Fibroblast of gingiva (primary cell): ENCODE data around the gene SYT9.

ENCODE experiments used
- DNase-seq: peaks from one replicate; pipeline ENCODE4 v3.0.0-alpha.2; 2011; ENCODE audit warnings: low read depth

SYT9 gene

DNA sequence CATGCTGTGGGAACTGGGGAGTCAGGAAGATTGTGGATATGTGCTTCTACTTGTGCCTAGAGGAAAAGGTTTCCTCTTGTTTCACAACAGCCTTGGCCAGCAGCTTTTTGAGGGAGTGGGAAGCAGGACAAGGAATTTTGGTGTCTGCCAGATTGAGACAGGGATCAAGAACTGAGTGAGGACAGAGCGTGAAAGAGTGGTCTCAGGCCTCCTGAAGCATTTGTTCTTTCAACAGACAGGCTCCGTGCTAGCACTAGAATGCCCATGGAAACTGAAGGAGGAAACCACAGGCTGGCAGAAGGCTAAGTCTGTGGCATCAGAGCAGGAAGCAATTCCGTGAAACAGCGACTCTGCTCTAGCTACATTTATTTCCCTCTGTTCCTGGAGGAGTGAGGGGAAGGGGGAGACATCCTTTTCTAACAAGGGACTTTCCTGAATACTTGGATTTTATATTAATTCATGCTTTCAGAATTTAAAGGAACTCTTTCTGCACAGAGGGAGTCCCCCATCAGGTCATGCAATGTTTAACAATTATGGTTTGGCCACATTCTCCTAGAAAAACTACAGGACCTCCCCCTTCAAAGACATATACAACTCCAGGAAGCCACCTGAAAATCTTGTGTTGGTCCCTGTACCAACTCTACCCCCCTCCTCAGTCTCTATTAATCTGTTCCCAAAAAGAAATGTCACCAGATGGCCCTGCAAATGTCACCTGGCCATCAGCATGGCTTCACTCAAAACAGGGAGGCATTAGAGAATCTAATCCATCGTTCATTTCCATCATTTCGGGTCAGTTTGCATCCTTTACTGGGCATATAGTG, 96.1 kb downstream of the SYT9 start:
- DNase-seq: no peak

DNA sequence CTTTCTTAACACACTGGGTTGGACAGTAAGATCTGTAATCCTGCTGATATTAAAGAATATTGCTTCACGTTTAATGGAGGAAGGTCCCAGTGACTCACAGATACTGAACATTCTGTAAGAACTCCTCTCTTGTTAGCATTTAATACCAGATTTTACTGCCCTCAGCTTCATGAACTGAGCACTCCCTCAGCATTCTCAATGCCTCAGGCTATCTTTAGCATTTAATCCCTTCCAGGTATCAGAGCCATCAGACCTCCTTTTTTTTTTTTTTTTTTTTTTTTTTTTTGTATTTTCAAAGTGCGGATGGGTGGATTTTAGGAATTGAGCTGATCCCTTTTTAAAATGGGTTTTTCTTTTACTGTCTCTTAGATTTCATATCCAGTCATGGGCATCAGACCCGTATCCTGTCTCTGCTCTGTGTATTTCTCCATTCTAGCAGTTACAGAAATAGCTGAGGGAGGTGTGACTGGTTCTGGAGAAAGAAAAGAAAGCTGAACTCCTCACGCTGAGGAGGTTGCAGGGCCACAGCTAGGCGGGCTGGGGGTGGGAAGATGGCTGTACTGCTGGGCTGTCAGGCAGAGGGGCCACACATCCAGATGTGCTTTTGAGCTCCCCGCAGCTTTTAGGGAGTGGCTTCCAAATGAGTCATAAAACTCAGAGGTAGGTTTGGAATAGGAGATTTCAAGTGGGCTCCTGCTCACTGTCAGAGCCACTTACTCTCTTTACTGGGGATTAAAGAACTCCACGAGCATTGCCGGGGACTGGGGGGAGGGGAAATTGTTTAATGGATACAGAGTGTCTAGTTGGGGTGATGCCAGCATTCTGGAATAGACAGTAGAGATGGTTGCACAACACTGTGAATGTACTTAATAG, 97.0 kb downstream of the SYT9 start:
- no peak for DNase-seq

DNA sequence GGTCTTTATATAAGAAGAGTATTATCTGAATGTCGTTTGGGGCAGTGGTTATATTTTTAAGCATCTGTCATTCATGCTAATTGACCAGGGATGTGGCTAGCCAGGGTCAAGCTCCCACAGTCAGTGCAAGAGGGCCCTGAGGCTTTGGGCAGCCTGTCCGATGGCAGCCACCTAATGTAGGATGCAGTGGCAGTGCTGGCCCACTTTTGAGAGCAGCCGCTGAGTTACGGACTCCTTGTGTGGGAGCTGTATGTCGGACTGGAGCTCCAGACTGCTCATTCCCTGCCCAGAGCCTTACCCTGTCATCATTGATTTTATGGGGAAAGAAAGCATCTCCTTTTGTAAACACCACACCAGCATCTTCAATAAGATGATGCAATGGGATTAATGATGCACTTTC, 99.5 kb downstream of the SYT9 start:
- no peak for DNase-seq

DNA sequence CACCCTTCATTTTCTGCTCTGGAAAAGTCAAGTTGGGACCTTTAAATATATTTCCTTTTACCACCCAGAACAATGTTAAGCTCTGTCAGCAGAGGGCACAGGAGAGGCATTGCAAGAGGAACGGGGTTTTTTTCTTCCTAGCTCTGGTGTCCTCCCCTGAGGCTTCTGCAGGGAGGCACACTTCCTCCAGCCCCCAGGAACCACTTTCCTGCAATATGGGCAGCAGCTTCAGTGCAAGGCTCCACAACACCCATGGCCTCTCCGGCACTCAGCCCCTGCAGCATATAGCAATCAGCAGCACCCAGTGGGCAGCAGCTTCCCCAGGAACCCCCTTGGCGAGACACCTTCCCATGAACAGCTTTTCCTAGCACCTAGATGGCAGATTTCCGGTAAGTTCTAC, 101.4 kb downstream of the SYT9 start:
- peak; percentile 10 for DNase-seq

DNA sequence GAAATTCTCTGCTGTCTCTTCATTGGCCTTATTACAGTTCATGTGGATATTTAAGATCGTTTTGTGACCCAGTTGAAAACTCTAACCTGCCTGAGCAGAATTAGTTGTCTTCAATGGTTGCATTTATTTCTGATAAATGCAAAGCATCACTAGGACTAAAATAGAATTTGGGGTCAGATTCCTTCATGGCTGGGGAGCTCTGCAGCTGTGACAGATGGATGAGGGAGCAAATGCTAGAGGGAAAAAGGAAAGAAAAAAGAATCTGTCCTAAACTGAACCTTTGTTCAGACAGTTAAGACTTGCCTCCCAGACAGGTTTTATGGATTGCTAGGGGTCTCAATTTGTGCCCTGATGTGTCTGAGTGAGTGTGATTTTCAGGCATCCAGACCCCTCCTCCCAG, 113.0 kb downstream of the SYT9 start:
- no peak for DNase-seq

DNA sequence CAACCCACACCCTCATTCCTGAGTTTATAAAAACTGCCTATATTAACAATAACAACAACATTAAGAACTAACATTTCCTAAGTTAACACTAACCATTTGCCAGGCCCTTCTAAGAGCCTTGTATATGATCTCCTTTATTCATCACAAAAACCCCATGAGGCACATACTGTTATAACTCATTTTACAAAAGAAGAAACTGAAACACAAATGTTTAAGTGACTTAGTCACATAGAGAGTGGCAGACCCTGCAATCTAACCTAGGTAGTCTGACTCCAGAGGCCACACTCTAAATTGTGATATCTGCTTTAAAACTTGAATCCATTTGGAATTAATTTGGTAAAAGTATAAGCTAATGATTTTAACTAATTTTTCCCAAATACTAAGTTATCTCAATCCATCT, 116.1 kb downstream of the SYT9 start:
- no peak for DNase-seq

DNA sequence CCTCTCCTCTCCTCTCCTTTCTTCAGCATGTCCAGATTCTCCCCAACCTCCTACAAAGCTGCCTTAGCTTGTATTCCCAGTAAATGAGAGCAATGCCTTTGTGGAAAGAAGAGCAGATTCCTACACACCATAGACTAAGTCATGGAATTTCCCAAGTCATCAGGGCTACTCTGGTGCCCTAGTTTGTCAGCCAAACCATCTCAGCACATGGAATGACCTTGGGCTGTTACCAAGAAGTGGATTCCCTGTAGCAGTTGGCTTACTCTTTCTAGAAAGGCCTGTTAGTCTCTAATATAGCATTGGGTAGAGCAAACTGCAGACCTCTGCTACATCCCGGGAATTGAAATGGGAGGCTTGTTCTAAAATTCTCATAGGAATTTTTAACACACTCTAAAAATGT, 124.7 kb downstream of the SYT9 start:
- no peak for DNase-seq

DNA sequence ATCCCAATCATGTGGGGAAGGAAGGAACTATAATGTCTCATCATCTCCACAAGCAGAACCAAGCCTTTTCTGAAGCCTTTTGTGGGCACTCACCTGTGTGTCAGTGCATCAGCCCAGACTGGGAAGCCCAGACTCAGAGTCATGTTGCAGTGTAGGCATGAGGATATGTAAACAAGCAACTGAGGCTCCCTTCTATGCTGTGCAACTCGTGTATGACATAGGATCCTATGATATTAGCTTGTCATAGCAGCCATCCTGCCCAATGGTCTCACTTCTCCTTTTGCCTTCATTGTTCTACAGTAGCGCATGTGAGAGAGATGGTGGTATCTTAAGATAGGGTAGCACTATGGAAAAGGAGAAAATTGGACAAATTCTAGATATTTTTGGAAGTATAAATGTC, 130.2 kb downstream of the SYT9 start:
- no peak for DNase-seq

DNA sequence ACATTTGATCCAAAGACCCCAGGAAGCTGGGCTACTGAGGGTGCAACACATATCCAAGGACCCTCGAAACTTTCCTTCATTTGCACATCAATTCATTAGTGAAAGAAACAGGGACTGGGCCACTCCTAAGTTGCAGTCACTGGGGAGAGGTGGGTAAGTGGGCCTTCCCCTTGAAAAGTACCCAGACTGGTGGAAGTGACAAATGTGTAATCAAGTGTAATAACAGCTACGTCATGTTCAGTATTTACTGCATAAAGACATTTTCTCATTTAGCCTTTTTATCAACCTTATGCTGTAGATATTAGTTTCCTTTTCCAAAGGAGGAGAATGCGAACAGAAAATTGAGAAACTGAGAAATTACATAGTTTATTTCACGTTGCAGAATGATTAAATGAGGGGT, 131.7 kb downstream of the SYT9 start:
- DNase-seq: no peak

DNA sequence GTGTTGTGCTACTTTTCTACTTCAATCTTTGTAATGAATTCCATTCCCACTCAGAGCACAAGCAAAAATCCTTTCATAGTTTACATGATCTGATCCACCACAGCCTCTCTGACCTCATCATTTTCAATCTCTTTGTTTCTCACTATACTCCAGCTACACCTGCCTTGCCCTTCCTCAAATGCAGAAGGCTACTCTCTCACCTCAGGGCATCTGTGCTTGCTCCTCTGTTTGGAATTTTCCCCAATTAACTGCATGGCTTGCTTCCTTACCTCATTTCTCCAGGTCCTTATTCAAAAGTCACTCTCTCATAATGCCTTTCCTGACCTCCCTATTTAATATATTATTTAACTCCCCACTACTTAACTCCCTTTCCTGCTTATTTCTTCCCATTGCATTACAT, 133.0 kb downstream of the SYT9 start:
- DNase-seq: no peak

DNA sequence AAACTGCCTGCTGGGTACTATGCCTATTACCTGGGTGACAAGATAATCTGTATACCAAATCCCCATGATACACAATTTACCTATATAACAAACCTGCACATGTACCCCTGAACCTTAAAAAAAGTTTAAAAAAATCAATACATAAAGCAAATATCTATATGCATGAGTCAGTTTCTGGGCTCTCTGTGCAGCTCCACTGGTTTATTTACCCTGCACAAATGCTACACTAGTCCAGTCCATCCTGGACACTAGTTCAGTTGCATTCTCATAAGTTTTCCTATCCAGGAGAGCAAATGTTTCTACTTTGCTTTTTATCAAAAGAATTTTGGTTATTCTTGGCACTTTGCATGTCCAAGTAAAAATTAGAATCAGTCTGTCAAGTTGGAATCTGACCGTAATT, 133.8 kb downstream of the SYT9 start:
- DNase-seq: no peak

DNA sequence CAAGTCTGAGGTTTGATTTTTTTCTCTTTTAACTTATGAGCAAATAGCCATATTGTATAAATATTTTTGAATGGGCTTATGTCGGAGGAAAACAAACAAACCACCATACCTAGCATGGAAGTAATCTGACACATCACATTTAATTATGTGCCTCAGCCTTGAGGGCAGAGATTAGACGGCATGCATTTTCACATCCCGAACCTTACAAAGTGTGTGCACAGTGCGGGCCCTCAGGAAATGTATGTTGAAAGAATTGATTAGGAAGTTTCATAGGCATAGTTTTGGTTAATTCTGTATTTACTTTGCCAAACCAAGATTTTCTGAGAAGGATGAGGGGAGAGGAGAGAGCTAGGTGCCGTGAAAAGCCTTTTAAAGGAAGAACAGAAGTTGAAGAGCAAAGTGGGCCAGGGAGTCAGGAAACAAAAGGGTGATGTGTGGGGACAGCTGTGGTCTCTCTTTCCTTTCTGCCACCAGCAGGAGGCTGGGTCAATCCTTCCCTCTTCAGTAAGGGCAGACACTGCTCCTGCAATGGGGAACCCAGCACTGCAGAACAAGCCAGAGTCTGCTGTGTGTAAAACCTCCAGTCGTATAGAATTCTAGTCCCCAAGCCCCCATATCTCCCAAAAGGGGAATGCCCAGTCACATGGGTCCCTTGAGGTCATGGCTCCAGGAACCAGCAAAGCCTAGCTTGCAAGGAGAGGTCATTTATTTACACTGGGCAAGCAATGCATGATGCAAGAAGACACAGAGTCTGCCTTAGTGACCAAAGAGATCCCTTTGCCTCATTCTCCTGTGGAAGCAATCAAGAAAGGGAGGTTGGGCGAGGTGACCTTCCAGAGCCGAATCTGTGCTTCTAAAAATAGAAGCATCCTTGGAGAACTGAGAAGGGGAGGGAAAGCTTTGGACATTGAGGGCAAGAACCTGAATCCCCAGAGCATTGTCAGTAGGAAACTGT, 162.5 kb downstream of the SYT9 start:
- no peak for DNase-seq

DNA sequence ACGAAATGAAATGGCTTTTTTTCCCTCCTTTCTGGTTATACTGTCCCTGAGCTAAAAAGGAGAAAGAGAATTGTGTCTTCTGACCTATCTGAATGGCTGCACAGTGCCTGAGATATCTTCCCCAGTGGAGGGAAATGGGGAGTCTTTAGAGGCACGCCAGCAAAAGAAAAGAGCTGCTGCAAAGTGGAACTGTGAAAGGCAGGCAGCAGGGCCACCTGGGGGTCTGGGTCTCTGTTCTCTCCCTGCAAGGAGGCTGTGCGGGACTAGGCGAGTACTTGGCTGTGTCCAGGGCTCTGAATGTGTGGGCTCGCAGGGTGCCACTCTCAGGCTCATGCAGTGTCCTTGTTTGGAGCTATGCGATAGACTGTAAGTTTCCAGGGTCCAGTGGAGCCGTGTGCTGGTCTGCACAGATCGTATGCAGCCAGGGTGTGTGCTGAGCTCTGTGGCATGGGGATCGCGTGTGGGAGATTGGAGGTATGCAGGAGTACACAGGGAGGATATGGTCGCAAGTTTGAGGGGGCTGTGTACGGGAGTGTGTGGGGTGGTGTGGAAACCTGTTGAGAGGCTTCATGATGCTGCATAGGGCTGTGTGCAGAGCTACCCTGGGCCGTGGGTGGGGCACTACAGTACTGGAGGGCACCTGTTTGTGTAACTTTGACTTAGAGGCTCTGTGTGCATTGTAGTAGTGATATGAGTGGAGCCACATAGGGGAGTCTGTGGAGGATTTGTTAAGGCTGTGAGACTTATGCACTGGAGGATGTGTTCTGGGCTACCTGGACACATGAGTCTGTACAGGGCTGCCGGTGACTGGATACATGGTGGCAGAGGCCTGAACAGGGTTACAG, 163.5 kb downstream of the SYT9 start:
- no peak for DNase-seq

DNA sequence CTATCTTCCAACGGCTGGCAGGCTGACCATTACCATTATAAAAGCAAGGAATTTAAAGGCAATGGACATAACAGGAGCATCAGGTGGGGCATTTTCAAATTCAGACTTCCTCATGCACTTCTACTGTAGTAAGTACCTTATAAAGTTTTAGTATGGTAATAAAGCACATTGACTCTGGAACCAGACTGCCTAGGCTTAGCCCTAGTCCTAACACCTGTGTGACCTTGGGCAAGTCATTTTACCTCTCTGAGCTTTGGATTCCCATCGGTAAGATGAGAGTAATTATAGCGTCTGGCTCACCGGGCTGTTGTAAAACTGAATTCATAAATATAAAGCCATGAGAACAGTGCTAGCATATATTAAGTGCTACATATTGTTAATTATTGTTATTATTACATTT, 164.4 kb downstream of the SYT9 start:
- DNase-seq: no peak

DNA sequence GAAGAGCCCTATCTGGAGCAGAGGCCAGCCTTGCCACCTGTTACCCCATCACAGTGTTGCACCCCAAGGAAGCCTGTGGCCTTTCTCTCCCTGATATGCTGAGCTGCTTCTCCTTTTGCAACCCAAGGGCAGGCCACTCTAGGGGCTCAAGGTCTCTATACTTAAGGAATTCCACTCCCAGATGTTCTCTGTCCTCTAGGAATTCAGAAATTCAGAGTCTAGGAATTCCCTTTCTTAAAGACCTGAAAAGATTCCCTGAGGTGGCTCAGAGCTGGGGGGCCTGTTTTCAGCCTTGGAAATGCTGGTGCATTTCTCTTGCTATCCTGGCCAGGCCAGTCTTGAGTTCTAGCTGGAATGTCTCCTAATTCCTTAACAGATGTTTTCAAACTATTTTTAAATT, 165.6 kb downstream of the SYT9 start:
- no peak for DNase-seq

DNA sequence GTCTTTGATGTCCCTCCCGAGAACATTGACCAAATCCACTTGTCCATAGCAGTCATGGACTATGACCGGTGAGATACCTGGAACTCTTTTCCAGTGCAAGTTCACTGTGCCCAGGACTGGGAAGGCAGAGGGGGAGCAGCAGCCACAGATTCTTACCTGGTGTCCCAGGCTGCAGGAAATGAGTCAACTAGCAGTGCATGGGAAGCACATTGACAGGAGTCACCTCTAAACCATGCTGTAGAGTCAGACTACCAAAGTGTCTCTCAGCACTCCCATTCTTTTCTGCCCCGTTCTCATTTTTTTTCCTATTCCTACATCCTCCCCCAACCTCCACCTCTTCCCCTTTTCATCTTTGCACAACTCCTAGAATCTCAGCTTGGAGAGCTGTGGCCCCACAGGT, 166.4 kb downstream of the SYT9 start:
- no peak for DNase-seq

DNA sequence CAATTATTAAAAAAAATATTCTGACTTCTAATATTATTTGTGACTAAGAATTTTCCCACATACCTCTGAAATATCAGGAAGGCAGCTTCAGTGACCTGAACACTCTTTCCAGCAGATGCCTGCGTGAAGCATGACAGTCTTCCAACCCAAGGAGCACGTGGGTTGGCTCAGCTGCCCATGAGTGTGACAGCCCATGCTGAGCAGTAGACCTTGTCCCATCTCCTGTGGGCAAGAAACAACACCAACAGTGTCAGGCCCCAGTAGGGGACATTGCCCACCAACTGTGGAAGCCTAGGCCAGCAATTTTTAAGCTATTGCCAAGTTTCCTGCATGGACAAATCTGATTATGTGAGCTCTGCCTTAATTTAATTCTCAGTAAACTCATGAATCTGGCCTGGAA, 167.2 kb downstream of the SYT9 start:
- no peak for DNase-seq

DNA sequence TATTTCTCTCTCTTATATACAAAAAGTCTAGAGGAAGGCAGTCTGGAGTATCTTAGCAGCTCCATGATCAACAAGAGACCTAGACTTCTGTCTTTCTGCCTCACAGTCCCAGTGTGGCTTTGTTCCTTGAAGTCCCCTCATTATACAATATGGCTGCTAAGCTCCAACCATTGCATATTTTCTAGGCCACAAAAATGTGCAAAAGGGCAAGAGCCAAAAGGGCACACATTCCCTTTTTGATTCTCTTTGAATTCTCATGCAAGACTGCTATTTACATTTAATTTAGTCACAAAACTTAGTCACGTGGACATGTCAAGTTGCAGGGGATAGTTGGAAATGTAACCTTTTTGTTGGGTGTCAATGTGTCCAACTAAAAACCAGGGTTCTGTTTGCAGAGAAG, 169.4 kb downstream of the SYT9 start:
- no peak for DNase-seq

DNA sequence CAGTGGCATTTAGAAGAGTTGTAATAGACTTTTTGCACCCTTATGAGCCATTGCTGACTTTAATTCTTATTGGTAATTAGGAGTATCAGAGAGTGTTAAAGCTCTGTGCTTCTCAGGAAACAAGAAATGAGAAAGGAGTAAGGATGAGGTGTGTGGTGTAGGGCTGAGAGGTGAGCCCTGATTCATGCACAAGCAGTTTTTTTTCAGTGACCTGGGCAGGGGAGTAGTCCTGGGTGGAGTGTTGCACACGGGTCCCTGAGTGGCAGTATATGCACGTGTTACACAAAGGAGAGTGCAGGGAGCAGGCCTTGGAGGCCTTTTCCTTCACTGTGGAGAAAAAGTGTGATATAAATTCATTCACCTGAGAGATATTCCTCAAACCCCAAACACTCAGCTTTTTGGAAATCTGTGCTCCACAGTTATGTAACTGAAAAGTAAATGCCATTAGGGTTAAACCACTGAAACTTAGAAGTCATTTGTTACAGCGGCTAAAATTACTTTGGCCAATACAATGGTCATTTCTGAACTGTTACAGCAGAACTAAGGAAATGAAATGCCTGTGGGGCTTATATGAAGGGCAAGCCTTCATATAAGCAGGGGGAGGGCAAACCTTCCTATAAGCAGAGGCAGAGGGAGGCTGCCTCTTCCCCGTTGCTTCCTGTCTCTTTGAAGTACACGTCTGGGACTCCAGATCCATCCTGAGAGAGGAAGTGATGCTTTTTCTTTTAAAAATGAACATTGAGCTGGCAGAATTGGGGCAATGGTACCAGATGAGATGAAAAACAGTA, 171.0 kb downstream of the SYT9 start:
- DNase-seq: no peak

DNA sequence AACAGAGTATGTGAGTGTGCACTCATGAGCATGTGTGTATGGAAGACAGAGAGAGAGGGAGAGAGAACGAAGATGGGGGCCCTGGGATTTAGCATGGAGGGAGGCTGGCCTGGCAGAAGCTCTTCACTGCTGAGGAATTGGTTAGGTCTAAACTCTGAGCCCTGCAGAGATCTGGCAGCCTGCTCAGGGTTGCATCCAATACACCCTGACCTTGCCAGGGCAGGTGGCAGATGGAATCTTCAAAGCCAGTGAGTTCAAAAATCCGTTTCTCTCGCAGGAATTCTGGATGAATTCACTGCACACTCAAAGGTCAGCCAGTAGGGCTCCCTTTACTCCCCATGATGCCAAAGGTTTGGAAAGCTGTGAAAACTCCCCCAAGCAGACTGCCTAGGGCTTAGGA, 172.2 kb downstream of the SYT9 start:
- DNase-seq: no peak

DNA sequence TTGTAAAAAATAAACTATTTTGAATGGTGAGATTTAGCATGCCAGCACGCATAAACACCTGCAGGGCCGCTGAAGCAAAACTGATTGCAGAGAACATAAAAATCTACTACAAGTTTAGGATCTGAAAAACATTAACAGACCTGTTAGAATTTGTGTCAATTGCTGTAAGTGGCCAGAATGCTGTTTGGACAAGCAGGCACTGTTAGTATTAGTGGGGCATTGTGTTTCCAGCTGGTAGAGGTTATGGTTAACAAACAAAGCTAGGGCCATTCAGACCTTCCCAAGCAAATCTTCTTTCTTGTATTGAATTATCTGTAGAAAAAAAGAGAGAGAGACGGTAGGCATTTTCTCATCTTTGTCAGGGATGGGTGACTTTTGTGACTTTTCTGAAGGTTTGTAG, 176.0 kb downstream of the SYT9 start:
- no peak for DNase-seq
